Right atrium auricular region (tissue), 2 donors: ENCODE results near the gene ETS1. TPM values are rescaled to one million over a fixed set of nuclear protein-coding genes. Genes with fewer than 3 reads are reported as not detected.
A peak's percentile ranks its signal among the peaks of the same experiment; 100 is the strongest.

Source experiments
- DNase-seq: peaks from one replicate; pipeline ENCODE4 v3.0.0-alpha.2; 2019; ENCODE audit warnings: low spot score
- H3K27ac ChIP-seq, 2 donors: fragments of 200-600 bp; sonication (generic); 1 replicate in 1 of 2; 2 replicates in 1 of 2; pipeline ENCODE4 v1.5.1; 2016 to 2019
- H3K27me3 ChIP-seq, 2 donors: fragments of 200-600 bp; sonication (generic); one replicate each; pipeline versions ENCODE4 v1.5.1 to v1.6.0; 2017 to 2019
- H3K36me3 ChIP-seq: fragments of 200-600 bp; sonication (generic); one replicate; pipeline ENCODE4 v1.5.1; 2016
- H3K4me1 ChIP-seq, 2 donors: fragments of 200-600 bp; sonication (generic); one replicate each; pipeline versions ENCODE4 v1.5.1 to v1.6.0; 2017 to 2019
- H3K4me3 ChIP-seq, 2 donors: fragments of 200-600 bp; sonication (generic); 1 replicate in 1 of 2; 2 replicates in 1 of 2; pipeline ENCODE4 v1.5.1; 2017 to 2019; ENCODE audit warnings: mild to moderate bottlenecking in 1 of 2, moderate library complexity in 1 of 2
- H3K9me3 ChIP-seq, 2 donors: fragments of 200-600 bp; sonication (generic); one replicate each; pipeline ENCODE4 v1.5.1; 2019
- CTCF ChIP-seq, 2 donors: fragments of 200-600 bp; sonication (generic); IDR thresholded peaks; one replicate each; pipeline ENCODE4 v1.5.1; 2019; ENCODE audit warnings: antibody characterized with exemption in 2 of 2
- total RNA-seq, 2 donors: library from RNA; depleted of rRNA; stranded (reverse); fragments of >200 nt; gene quantifications; one replicate each; pipeline ENCODE4 v1.1.0, GENCODE V29; 2016

Gene ETS1
- total RNA-seq, 2 donors from 2014 or later = 37.9 to 46.6 TPM

- peaks cover 2 to 95% of the 10 kb centered on the region in 2 donors for H3K4me1 ChIP-seq
- peaks cover 44% of the 10 kb centered on the region for H3K36me3 ChIP-seq
- H3K4me3 ChIP-seq = no peak overlapping the region
- no peak for TF ChIP-seq CTCF (IDR thresholded peaks at IDR 0.05)
- no peaks in the 10 kb centered on the region for H3K9me3 ChIP-seq
- H3K27ac ChIP-seq = no peak overlapping the region
- no peaks in the 10 kb centered on the region for H3K27me3 ChIP-seq
- no peak for DNase-seq
Observed at GRCh38 chr11:128476049-128476448, 111.3 kb downstream of the ETS1 start.

- no peak for DNase-seq
- H3K9me3 ChIP-seq = no peaks in the 10 kb centered on the region
- H3K36me3 ChIP-seq = peaks cover 31% of the 10 kb centered on the region
- no peaks in the 10 kb centered on the region for H3K27me3 ChIP-seq
- H3K27ac ChIP-seq = peak overlapping the region; percentile 40 to 47
- peaks cover 2 to 86% of the 10 kb centered on the region in 2 donors for H3K4me1 ChIP-seq
- H3K4me3 ChIP-seq = no peak overlapping the region
- no peak for TF ChIP-seq CTCF (IDR thresholded peaks at IDR 0.05)
Observed at GRCh38 chr11:128474036-128474874, 113.1 kb downstream of the ETS1 start.

- H3K9me3 ChIP-seq = no peaks in the 10 kb centered on the region
- DNase-seq = no peak
- TF ChIP-seq CTCF (IDR thresholded peaks at IDR 0.05) = no peak
- H3K4me3 ChIP-seq = no peak overlapping the region
- H3K27me3 ChIP-seq = no peaks in the 10 kb centered on the region
- peak overlapping the region in 1 of 2 donors; percentile 47 for H3K27ac ChIP-seq
- peaks cover 28% of the 10 kb centered on the region for H3K36me3 ChIP-seq
- H3K4me1 ChIP-seq = peaks cover 2 to 87% of the 10 kb centered on the region in 2 donors
Observed at GRCh38 chr11:128473636-128474035, 113.7 kb downstream of the ETS1 start.

- no peak for DNase-seq
- Histone ChIP-seq H3K27ac (peak overlapping the region in 1 of 2 donors; percentile 1), H3K36me3 (peaks cover 21% of the 10 kb centered on the region), H3K4me3 (no peak overlapping the region), H3K27me3 (no peaks in the 10 kb centered on the region), H3K4me1 (peaks cover 2 to 87% of the 10 kb centered on the region in 2 donors), H3K9me3 (no peaks in the 10 kb centered on the region)
- no peak for TF ChIP-seq CTCF (IDR thresholded peaks at IDR 0.05)
Observed at GRCh38 chr11:128472128-128473089, 114.9 kb downstream of the ETS1 start.

- TF ChIP-seq CTCF (IDR thresholded peaks at IDR 0.05) = no peak
- Histone ChIP-seq H3K27me3 (no peaks in the 10 kb centered on the region), H3K36me3 (peaks cover 16% of the 10 kb centered on the region), H3K27ac (peak overlapping the region in 1 of 2 donors; percentile 1), H3K9me3 (no peaks in the 10 kb centered on the region), H3K4me3 (no peak overlapping the region), H3K4me1 (peaks cover 2 to 87% of the 10 kb centered on the region in 2 donors)
- no peak for DNase-seq
Observed at GRCh38 chr11:128471138-128471661, 116.2 kb downstream of the ETS1 start.
